GM06990 (cell line): ENCODE data around the gene COL4A5.

Experiments used
- DNase-seq: peaks from one replicate; pipeline ENCODE4 v3.0.0-alpha.2; 2011; ENCODE audit not compliant: insufficient read length; ENCODE audit errors: extremely low read depth
- H3K27me3 ChIP-seq: replicated peaks from 2 replicates; pipeline ENCODE4 v1.6.0; 2011; ENCODE audit warnings: low read length; ENCODE audit not compliant: control insufficient read depth, insufficient read depth
- H3K36me3 ChIP-seq: 2 replicates; pipeline ENCODE4 v1.5.1; 2011; ENCODE audit warnings: low read length; ENCODE audit not compliant: control insufficient read depth, insufficient read depth
- H3K4me3 ChIP-seq: replicated peaks from 2 replicates; pipeline ENCODE4 v1.5.1; 2011; ENCODE audit warnings: low read depth, mild to moderate bottlenecking, control low read depth, low read length
- CTCF ChIP-seq: IDR thresholded peaks from 2 replicates; pipeline ENCODE4 v1.5.1; 2011; ENCODE audit warnings: low read length, control low read depth, mild to moderate bottlenecking, inconsistent platforms; ENCODE audit not compliant: insufficient read depth, poor library complexity, severe bottlenecking

COL4A5 gene

GRCh38 chrX:108419401-108419800, 20.2 kb upstream of the COL4A5 start:
- Histone ChIP-seq H3K4me3 (no peak overlapping the region), H3K36me3 (no peaks in the 10 kb centered on the region), H3K27me3 (no peaks in the 10 kb centered on the region)
- TF ChIP-seq CTCF, result no peak
- DNase-seq, result no peak

- no peak for DNase-seq
- Histone ChIP-seq H3K4me3 (no peak overlapping the region), H3K36me3 (no peaks in the 10 kb centered on the region), H3K27me3 (no peaks in the 10 kb centered on the region)
- TF ChIP-seq CTCF, result no peak
These were observed 19.2 kb upstream of the COL4A5 start for GRCh38 chrX:108420481-108420880.

- no peak for TF ChIP-seq CTCF
- Histone ChIP-seq H3K27me3 (no peaks in the 10 kb centered on the region), H3K36me3 (no peaks in the 10 kb centered on the region), H3K4me3 (no peak overlapping the region)
- DNase-seq, result no peak
These were observed 13.4 kb upstream of the COL4A5 start for GRCh38 chrX:108426262-108426661.

- Histone ChIP-seq H3K4me3 (no peak overlapping the region), H3K27me3 (no peaks in the 10 kb centered on the region; the same call in 1 of the 2 replicates), H3K36me3 (no peaks in the 10 kb centered on the region)
These were observed 4.4 kb upstream of the COL4A5 start for GRCh38 chrX:108435261-108435660.

GRCh38 chrX:108437349-108438109, 2.1 kb upstream of the COL4A5 start:
- DNase-seq, result no peak
- no peak overlapping the region for H3K4me3 ChIP-seq
- no peaks in the 10 kb centered on the region for H3K36me3 ChIP-seq
- TF ChIP-seq CTCF, result no peak
- H3K27me3 ChIP-seq, result no peaks in the 10 kb centered on the region; the same call in 1 of the 2 replicates

More at GRCh38 chrX:108435261-108435660, 4.4 kb upstream of the COL4A5 start:
- no peak for DNase-seq
- no peak for TF ChIP-seq CTCF
